Neural cell (in vitro differentiated cells): Measurements from ENCODE around the gene SPATA13.

ENCODE experiments used
- EZH2 ChIP-seq: fragments of 200-600, 300-800 bp; shearing (Covaris generic), sonication (generic); IDR thresholded peaks from 2 replicates; pipeline ENCODE4 v1.6.1; 2014; ENCODE audit warnings: antibody characterized with exemption, low read length, borderline replicate concordance, mild to moderate bottlenecking; ENCODE audit not compliant: insufficient read depth, poor library complexity, severe bottlenecking
- RAD21 ChIP-seq: fragments of 450-650 bp; conservative IDR thresholded peaks from 2 replicates; pipeline ENCODE4 v1.6.1; 2014; ENCODE audit warnings: antibody characterized with exemption, mild to moderate bottlenecking, moderate library complexity
- TF ChIP-seq, protein P1 (sequence below): fragments of 450-650 bp; IDR thresholded peaks from 2 replicates; pipeline ENCODE4 v1.5.1; 2014; ENCODE audit warnings: antibody characterized with exemption, mild to moderate bottlenecking, moderate library complexity; ENCODE audit not compliant: poor library complexity, severe bottlenecking
- TF ChIP-seq, protein P2 (sequence below): IDR thresholded peaks from 2 replicates; pipeline ENCODE4 v1.6.1; 2012; ENCODE audit warnings: borderline replicate concordance

DNA sequence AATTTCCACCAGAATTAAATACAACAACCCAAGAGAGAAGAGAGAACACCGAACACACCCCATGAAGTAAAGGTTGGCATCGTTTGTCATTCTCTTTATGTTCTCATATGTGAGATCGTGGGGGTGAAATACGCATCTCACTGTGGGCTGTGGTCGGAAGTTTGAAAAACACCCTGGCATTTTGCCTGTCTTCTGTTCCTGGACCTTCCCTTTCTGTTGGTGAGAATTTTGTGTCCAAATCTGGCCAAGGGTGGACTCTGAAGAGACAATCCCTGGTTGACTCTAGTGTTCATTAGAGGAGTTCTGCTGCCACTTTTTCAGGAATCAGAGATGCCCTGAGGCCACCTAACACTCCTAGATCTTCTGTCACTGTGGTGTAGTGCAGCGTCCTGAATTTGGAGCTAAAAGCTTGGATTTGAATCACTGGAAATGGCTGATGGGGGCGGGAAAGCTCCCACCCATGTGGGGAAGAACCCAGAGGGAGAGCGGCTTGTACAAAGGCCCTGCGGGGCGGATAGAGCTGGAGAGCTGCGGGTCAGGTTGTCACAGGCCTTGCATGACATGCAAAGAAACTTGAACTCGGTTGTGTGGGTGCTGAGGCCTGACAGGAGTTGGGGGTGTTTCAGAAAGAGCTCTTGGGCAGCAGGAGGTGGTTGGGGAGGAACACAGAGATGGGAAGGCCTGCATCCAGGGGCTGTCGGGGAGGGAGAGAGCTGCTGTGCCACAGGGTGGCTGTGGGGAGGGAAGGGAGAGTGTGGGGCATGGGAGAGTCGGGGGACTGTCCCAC, 11.1 kb upstream of the SPATA13 start:
- TF ChIP-seq, protein P1, sequence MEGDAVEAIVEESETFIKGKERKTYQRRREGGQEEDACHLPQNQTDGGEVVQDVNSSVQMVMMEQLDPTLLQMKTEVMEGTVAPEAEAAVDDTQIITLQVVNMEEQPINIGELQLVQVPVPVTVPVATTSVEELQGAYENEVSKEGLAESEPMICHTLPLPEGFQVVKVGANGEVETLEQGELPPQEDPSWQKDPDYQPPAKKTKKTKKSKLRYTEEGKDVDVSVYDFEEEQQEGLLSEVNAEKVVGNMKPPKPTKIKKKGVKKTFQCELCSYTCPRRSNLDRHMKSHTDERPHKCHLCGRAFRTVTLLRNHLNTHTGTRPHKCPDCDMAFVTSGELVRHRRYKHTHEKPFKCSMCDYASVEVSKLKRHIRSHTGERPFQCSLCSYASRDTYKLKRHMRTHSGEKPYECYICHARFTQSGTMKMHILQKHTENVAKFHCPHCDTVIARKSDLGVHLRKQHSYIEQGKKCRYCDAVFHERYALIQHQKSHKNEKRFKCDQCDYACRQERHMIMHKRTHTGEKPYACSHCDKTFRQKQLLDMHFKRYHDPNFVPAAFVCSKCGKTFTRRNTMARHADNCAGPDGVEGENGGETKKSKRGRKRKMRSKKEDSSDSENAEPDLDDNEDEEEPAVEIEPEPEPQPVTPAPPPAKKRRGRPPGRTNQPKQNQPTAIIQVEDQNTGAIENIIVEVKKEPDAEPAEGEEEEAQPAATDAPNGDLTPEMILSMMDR = no peak
- TF ChIP-seq, protein P2, sequence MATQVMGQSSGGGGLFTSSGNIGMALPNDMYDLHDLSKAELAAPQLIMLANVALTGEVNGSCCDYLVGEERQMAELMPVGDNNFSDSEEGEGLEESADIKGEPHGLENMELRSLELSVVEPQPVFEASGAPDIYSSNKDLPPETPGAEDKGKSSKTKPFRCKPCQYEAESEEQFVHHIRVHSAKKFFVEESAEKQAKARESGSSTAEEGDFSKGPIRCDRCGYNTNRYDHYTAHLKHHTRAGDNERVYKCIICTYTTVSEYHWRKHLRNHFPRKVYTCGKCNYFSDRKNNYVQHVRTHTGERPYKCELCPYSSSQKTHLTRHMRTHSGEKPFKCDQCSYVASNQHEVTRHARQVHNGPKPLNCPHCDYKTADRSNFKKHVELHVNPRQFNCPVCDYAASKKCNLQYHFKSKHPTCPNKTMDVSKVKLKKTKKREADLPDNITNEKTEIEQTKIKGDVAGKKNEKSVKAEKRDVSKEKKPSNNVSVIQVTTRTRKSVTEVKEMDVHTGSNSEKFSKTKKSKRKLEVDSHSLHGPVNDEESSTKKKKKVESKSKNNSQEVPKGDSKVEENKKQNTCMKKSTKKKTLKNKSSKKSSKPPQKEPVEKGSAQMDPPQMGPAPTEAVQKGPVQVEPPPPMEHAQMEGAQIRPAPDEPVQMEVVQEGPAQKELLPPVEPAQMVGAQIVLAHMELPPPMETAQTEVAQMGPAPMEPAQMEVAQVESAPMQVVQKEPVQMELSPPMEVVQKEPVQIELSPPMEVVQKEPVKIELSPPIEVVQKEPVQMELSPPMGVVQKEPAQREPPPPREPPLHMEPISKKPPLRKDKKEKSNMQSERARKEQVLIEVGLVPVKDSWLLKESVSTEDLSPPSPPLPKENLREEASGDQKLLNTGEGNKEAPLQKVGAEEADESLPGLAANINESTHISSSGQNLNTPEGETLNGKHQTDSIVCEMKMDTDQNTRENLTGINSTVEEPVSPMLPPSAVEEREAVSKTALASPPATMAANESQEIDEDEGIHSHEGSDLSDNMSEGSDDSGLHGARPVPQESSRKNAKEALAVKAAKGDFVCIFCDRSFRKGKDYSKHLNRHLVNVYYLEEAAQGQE = no peak
- TF ChIP-seq RAD21 (no peak), EZH2 (no peak)
